Activated CD4-positive, alpha-beta T cell treated with anti-CD3 and anti-CD28 coated beads, Interleukin-10, Interleukin-2, amounts not matched to agents 100 ng/mL and 50 ng/mL, durations not matched to agents 16 hours and 8 hours (primary cell): Measurements from ENCODE around the gene OCA2.
A peak's percentile ranks its signal among the peaks of the same experiment; 100 is the strongest.

Experiments
- DNase-seq: peaks from one replicate; pipeline ENCODE4 v3.0.0-alpha.2; 2020

Gene OCA2

DNA sequence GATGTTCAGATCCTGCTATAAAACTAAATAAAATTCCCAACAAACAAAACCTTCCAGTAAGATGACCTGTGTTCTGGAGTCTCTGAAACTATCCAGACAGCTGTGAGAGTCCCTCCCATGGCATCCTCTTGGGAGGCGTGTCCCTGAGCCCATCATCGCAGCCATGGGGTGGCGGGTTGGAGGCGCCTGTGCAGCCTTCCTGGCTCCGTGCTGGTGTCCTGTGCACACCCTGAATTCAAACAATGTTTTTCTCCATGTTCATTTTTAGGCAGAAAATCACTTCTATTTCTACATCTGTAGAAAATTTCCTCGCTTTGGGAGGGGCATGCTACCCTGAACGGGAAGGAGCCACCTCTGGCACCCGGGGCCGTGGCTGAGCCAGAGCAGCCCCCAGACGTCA, 19.4 kb upstream of the OCA2 start:
- no peak for DNase-seq

DNA sequence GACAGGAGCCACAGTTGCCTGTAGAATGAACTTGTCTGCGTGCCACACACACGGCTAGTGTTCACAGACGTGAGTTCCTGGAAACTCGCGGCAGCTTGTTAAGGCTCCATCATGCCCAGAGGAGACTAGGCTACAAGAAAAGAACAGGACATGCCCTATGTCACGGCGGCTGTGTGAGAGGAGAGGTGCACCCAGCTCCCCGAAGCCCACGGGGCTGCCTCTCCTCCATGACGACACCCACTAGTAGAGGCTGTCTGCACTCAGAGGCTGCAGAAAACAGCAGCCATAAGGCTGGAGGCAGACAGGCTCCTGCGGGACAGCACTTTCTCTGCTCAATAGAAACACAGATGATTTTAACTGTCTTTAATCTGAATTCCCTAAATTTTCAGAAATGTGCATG, 19.0 kb upstream of the OCA2 start:
- DNase-seq: no peak

DNA sequence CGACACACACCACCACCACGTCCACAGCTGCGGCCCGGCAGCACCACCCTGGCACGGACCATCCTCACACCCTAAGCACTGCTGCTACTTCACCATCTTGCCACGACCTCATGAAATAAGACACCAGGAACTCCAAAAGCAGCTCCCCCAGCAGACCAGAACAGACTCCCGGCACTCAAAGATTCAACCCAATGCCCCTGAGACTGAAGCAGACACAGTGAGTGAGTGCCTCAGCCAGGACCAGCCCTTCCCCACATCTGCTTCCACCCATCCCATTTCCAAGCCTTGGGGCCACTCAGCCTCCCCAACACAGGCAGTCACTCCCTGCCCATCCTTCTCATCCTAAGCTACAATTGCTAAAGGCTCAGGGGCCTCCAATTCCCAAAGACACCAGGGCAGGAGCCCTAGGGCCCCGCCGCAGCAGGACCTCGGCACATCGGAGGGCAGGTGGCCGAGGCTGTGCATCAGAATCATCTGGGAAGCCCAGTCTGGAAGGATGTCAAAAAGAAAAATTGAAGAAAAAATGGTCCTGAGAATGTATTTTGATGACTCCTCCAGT, 18.4 kb upstream of the OCA2 start:
- no peak for DNase-seq

DNA sequence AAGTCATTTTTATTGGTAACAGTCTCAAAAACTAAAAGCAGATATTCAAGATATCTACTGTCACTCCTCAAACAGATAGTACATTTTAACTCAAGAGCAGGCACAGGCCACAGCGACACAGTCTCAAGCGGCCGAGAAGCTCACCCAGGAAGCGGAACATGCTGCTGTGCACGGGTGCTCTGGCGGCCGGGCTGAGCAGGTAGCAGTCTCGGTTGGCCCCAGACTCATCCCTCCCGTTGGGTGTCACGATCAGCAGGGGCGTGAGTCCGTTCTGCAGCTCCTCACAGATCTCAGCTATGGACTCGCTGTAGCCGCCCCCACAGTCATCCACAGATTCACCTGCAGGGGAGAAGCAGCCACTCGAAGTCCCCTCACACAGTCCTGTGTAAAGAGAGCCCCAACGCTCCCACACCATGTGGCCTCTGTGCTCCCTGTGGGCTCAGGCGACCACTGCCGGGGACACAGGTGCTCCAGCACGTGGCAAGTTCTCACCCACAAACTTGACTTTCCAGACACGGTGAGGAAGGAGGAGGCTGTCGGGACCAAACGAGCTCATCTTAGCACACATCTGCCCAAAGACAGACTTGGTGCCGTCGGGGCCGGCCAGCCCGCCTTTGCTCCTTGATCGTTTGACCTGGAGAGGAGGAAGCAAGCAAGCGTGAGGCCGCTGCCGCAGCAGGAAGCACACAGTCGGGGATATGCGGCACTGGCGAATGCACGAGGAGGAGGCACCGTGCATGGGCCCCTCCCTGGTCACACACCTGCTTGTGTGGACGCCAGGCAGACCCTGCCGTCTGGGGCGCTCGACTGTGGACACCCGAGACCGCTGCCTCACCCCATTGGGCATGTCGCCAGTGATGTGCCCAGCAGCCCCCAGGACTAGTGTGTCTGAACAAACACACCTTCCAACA, 17.7 kb upstream of the OCA2 start:
- no peak for DNase-seq

DNA sequence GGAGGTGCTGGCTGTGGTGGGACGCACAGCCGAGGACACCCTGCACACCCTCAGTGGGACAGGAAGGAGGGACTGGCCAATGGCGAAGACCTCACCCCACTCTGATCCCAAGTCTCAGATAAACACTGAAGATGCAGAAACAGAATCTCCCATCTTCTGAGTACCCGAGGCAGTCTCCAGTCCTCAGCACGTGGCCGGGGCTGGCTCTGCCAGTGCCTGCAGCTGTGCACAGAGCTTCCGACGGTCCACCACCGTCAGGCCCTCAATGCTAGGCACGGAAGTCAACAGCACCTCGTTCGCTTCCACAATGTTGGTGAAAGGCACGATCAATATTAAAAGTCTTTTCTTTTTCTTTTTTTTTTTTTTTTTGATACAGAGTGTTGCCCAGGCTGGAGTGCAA, 16.8 kb upstream of the OCA2 start:
- no peak for DNase-seq

DNA sequence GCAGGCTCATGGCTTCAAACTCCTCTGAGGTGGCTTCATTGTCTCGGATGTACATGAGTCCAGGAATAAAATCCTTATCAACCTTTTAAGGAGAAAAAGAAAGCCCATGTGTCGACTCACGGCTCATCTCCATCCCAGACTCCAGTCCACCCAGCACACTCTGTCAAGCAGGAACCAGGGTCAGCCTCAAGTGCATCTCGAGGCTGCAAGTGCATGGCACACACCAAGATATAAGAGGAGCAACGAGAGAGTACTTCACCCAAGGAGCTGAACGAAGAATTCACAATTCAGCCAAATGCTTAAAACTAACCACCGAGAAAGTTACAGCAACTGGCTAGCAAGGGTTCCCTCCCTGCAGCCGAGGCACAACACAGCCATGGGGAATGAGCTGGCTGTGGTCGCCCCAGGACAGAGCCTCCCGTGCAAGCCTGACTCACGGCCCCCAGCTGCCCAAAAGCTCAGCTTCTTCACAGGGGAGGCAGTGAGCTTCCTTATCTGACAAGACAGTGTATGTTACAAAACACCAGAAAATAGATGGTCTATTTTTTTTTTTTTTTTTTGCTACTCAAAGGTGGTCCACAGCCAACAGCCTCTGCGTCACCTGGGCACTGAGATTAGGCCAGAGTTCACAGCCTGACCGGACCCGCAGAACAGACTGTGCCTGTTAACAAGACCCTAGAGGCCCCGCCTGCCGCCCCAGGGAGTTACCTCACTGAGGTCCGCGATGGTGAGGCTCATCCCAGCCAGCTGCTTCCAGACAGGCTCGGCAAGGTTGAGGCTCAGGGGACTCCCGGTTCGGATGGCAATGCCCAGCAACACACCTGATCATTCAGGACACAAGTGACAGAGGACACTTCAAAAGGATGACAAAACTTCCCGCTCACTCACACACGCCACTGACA, 15.9 kb upstream of the OCA2 start:
- DNase-seq: no peak

DNA sequence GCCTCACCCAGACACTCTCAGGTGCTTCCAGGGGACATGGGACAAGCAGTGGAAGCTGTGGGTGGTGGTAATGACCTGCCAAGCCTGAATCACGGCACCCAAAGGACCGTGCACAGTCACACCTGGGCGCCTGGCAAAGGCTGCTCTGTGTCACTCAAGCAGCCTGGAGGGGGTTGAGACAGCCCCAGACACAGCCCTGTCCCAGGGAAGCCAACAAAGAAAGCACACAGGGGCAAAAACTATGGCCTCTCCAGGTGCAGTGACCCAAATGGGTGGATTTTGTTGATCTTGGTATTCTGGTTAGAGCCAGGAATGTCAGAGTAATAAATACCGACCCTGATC, 15.0 kb upstream of the OCA2 start:
- no peak for DNase-seq

DNA sequence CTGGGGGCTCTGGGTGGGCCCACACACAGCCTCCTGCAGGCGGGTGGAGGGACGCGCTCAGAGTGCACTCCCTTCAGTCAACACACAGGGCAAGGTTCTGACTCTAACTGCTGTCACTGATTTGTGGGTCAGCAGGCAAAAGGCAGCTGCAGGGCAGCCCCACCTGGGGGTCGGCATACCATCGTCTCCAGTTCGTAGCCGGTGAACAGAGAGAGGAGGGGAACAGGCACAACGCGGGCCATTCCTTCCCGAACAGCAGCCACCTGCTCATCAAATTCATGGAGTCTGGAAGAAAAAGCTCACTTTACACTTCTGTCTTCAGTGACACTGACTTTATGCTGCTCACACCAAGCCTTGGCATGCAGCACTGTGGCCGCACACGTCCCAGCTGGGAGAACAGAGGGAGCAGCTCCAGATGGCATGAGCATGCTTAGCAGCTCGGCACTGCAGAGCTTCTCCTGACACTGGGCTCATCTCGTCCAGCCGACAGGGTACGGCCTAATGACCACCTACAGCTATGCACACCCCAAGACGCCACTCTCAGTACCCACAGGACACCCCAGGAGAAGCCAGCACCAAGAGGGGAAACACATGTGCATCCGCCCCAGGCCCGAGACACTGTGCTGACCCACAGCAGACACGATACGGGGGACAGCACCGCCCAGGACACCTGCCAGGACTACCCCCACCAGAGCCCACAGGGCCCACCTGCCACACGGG, 14.4 kb upstream of the OCA2 start:
- no peak for DNase-seq

DNA sequence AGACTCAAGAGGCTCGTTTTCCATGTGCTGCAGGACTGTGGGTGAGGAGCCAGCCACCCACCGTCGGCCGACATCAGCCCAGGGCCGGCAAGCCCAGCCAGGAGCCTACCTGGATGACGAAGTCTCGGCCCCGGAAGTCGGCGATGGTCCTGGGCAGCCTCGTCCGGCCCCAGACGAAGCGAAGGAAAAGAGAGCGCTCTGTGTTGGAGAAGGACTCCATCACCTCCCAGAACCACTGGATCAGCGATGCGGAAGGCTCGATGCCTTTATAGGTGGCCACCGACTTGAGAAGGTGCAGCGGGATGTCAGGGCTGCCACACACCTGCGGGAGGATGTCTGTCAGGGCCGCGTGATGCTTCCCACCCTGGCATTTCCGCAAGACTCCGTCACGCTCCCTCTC, 13.8 kb upstream of the OCA2 start:
- no peak for DNase-seq

DNA sequence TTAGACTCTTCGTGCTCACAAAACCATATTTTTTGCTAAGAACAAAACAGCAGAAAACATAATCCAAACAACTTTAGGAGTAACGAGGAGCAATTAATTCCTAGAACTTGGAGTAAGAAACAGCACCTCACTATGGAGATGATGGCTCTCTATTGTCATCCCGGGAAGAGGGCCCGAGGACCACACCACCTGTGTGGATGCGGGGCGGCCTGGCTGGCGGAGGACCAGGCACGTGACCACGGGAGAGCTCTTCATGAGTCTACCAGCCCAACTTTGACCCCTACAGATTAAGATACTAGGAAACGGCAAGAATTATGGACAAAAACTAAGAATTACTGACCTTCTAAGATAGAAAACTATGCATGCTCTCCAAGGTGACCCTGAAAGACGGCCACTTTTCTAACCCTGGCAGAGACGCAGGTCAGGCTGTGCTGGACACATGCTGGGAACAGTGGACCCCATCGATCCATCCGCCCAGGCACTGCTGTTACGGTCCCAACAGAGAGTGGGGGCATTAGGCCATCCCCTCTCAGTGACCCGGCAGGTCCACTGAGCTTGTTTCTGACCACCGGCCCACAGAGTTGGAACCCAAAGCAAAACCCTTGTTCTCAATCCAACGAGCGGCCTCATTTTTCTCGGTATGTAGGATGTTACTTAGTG, 13.1 kb upstream of the OCA2 start:
- no peak for DNase-seq

DNA sequence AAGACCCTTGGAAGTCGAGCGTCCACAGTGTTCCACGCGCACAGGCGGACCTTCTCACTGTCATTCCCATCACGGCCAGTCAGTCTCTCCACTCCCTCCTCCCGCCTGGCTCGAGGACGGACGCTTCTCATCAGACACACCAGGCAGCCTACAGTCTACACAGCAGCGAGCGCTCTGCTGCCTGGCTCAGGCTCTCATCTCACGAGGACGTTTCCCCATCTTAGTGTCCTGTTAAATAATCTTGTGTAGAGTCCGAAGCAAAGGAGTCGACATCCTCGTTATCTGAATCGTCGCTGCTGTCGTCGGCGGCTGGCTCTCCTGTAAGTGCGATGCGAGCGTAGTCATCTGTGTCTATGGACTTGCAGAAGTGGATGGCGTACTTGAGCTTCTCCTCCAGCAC, 12.4 kb upstream of the OCA2 start:
- no peak for DNase-seq

DNA sequence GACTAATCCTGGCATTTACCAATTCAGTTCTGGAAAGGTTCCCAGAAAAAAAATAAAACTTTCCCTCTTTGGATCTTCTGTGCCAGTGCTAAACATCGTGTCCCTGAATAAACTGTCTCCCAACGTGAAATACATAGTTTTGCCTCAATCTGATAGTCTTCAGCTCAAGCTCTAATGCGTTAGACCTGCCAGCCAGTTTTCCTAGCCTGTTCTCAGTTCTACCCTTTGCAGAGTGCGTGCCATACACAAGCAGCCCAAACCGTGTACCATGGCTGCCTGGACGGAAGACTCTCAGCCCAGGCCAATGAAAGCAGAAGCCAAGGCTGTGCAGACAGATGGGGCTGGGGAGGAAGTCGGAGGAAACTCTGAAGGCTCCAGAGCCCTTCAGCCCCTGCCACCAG, 11.4 kb upstream of the OCA2 start:
- DNase-seq: no peak

DNA sequence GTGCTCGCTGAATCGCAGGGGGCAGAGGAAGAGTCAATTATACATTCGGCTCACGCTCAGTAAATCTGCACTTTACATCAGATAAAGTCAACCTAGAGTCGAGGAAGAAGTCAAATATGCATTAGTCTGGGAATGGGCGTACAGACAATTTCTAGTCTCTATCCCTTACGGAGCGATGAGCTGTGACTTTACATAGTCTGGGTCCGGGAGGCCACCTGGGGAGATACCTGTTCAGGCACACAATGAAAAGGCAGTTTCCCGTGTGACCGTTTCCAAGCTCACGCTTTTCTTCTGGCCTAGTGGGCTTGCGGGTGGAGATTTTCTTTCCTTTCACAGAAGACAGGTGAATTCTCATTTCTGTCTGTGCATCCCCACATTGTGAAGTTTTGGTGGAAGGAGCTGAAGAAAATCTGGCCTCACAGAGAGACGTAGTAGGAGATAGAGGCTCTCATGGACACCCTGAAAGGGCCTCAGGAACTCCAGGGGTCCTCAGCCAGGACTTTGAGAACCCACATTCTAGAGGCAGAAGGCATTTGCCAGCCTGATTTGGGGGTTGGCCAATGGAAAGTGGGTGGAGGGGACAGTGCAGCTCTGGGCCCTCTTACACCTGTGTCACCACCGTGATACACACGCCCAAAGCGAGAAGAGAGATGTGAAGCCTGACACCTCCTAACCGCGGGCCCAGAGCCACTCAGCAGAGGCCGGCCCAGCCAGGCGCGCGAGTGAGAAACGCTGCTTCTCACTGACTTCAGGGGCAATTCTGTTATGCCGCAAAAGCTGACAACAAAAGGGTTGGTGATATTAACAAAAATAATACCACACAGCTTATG, 10.7 kb upstream of the OCA2 start:
- no peak for DNase-seq

DNA sequence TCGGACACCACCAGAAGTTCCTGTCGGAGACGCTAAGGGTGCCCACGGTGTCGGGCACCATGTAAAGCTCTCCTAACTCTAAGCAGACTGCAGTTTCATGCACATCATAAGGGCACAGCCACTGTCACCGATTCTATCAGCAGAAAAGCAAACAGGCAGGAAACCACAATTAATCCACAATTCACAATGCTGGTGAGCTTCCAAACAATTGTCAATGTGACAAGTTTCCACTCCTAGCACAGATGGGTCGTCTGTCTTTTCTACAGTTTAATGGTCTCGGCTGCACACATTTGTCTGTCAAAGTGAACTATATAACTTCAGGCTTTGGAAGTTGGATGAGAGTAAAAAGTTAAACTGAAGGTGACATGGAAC, 8.8 kb upstream of the OCA2 start:
- DNase-seq: peak; percentile 22

DNA sequence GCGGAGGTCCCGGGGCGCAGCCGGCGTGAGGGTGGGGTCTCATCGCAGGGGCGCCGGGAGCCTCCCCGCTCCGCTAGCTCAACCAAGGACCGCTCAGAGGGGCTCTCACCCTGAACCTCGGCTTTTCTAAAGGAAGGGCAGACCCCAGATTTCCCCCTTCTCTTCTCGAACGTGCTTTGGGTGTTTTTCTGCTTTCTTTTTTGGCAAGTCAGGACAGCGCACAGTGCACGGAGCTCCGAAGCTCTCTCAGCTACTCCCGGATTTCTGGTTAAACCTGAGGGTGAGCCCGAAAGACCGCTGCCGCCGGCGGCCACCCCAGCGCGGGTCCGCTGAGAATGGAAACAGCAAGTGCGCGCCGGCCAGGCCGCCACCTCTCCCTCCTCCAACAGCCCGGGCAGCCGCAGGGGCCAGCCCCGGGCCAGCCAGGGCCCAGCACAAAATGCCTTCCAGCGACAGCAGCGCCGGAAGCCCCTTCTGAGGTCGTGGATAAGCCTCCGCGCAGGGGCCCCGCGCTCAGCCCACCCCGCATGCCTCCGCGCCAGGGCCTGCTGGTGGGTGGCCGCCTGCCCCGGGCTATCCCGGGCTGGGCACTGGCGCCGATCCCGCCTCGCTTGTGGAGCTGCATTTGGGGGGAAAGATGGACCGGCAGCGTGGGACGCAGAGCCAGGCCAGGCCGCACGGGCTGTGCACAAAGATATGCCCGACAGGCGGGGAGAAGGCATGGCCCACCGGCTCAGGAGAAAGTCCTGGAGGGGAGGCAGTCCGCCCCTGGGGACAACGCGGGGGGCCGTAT, 8.2 kb upstream of the OCA2 start:
- no peak for DNase-seq

DNA sequence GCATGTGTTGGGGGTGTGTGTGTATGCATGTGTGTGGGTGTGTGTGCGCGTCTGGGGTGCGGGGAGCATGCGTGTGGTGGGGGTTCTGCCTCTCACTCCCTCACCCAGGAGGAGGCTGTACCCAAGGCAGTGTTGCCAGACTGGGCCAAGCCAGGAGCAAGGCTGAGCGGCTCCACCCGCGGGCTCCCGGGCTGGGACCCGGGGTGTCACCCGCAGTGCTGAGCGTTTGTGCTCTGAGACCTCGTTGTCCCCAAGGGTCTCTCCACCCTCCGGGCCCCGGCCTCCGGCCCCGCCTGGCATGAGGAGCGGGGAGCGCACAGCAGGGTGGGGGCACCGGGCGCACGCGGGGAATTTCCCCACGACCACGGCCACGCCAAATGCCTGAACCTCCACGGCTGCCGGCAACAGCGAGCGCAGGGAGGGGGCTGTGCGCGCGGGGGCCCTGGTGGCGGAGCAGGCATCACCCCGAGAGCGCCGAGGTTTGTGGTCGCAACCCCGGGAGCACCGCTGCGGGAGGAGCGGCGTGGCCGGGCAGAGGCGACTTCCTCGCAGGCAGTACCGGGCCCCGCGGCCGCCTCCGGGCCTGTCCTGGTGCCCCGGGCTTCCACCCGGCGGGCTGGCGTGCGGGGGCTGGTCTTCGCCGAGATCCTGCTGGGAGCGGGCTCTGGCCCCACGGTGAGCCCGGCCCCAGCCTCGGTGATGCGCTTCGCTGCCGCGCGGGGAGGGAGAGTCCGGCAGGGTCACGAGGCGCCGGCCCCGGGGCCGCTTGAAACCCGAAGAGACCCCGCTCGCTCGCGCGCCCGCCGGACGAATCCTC, 7.4 kb upstream of the OCA2 start:
- DNase-seq: no peak

DNA sequence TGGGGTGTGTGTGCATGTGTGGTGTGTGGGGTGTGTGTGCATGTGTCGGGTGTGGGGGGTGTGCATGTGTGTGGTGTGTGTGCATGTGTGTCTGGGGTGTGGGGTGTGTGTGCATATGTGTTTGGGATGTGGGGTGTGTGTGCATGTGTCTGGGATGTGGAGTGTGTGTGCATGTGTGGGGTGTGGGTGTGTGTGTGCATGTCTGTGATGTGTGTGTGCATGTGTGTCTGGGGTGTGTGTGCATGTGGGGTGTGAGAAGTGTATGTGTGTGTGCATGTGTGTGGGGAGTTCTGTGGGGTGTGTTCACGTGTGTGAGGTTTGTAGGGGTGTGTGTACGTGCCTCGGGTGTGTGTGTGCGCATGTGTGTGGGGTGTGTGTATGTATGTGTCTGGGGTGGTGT, 6.7 kb upstream of the OCA2 start:
- no peak for DNase-seq

DNA sequence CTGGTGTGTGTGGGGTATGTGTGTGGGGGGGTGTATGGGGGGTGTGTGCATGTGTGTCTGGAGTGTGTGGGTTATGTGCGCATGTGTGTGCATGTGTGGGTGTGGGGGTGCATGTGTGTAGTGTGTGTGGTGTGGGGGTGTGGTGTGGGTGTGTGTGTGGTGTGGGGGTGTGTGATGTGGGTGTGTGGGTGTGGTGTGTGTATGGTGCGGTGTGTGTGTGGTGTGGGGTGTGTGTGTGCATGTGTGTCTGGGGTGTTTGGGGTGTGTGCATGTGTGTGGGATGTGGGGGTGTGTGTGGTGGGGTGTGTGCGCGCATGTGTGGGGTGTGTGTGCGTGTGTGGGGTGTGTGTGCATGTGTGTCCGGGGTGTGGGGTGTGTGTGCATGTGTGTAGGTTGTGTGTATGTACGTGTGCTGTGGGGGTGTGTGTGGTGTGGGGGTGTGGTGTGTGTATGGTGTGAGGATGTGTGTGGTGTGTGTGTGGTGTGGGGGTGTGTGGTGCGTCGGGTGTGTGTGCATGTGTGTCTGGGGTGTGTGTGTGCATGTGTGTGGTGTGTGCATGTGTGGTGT, 6.2 kb upstream of the OCA2 start:
- DNase-seq: no peak

DNA sequence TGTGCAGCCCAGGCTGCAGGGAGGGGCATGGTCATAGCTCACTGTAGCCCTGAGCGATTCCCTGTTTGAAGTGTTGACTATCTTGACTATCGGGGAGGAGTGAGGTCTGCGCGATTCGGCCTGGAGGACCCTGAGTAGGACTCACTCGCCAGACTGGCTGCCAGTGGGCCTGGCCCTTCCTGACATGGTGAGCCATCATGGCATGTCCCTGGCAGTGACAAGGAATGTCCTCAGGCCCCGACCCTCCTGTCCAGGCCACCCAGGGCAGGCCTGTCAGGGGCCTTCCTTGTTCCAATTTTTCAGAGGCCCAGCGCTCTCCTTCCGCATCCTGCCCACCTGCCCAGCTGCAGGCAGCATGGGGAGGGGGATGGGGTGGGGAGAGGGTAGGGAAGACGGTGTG, 5.2 kb upstream of the OCA2 start:
- no peak for DNase-seq

DNA sequence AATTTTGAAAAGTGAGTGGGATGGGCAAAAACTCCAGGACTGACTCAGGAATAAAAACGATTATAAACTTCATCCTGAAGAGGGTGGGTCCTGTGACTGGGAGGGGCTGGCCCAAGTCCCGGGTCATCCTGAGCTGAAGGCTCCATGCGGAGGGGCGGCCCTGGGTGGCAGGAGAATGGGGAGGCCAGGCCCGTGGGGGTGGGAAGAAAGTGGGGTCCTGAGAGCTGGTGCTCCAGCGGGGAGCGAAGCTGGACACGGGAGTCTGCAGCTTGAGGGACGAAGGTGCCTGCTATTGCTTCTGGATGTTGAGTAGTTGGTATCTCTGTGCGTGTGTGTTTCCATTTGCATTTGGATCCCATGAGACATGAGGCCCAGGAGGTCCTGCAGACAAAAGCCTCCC, 4.7 kb upstream of the OCA2 start:
- no peak for DNase-seq
